ENCODE measurements around the gene SH2D7.

DNA sequence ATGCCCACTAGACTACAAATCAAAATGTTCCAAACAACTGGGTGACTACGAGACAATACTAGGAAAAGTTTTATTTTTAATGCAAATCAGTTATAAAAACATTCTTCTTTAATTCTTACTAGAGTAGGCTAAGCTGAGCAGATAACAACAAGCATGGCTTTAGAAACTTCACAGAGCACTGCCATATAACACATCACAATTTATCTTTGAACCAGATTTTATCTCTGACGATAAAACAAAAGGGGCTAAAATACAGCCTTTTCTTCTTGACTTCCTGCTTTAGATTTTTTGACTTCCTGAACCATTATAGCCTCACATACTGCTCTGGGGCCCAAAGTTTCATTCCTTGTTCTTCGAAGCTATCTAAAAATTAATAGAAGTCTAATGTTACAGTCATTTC lies 40.8 kb upstream of the SH2D7 start:
- TF ChIP-seq FOXA1 (IDR thresholded peaks at IDR 0.05) (no peak), ELF4 (IDR thresholded peaks at IDR 0.05) (no peak), FOXM1 (IDR thresholded peaks at IDR 0.05; ENCODE audit: borderline replicate concordance) (no peak), BHLHE40 (IDR thresholded peaks at IDR 0.05; ENCODE audit: borderline replicate concordance) (no peak), SP1 (IDR thresholded peaks at IDR 0.05) (no peak), L3MBTL2 (conservative IDR thresholded peaks at IDR 0.05) (no peak), ARNT (IDR thresholded peaks at IDR 0.05) (no peak), CTBP1 (IDR thresholded peaks at IDR 0.05; ENCODE audit: borderline replicate concordance) (no peak), TARDBP (IDR thresholded peaks at IDR 0.05) (no peak), FOXK2 (IDR thresholded peaks at IDR 0.05) (no peak), NFRKB (IDR thresholded peaks at IDR 0.05) (no peak)
